Caco-2 (cell line): ENCODE results near the gene CREB5. TPM values are rescaled to one million over a fixed set of nuclear protein-coding genes. Genes with fewer than 3 reads are reported as not detected.

Source experiments
- BruUV-seq: library from RNA; stranded (reverse); fragments of 400-500 nt; replicated peaks from 2 replicates; lab custom pipeline; 2021; lab: Mats Ljungman, UMichigan
- CTCF ChIA-PET: fragments of 300-600 bp; sonication (Branson Sonifier 250); formaldehyde crosslinking; loops from one replicate; lab custom pipeline; 2022; ENCODE audit warnings: antibody characterized with exemption; lab: Charles Lee
- POLR2A ChIA-PET: fragments of 300-600 bp; sonication (Branson Sonifier 250); formaldehyde crosslinking; loops from one replicate; lab custom pipeline; 2022; ENCODE audit warnings: antibody characterized with exemption; lab: Charles Lee
- DNase-seq, 2 experiments: peaks; one replicate each; pipeline versions ENCODE4 v3.0.0 to v3.0.0-alpha.2; 2020 to 2022
- H3K27me3 ChIP-seq: replicated peaks from 2 replicates; pipeline ENCODE4 v1.6.0; 2011; ENCODE audit warnings: low read length; ENCODE audit not compliant: control insufficient read depth, insufficient read depth
- H3K36me3 ChIP-seq: 2 replicates; pipeline ENCODE4 v1.5.1; 2011; ENCODE audit warnings: low read length; ENCODE audit not compliant: control insufficient read depth, insufficient read depth
- H3K4me1 ChIP-seq: fragments of 250-450 bp; sonication (Bioruptor Pico); 2 replicates; pipeline ENCODE4 v1.5.1; 2020; ENCODE audit warnings: mild to moderate bottlenecking
- H3K4me3 ChIP-seq: 2 replicates; pipeline ENCODE4 v1.5.1; 2011; ENCODE audit warnings: low read depth, mild to moderate bottlenecking, control low read depth, low read length
- H3K9me3 ChIP-seq: fragments of 250-450 bp; sonication (Bioruptor Pico); 2 replicates; pipeline ENCODE4 v1.5.1; 2020; ENCODE audit warnings: mild to moderate bottlenecking, moderate library complexity
- H3K27ac Mint-ChIP-seq: one replicate; pipeline ENCODE4 v1.8.0; 2022; ENCODE audit warnings: mixed read lengths; ENCODE audit not compliant: unreplicated experiment
- H3K27me3 Mint-ChIP-seq: one replicate; pipeline ENCODE4 v1.8.0; 2022; ENCODE audit warnings: mixed read lengths; ENCODE audit not compliant: insufficient read depth, unreplicated experiment
- H3K36me3 Mint-ChIP-seq: one replicate; pipeline ENCODE4 v1.8.0; 2022; ENCODE audit warnings: mild to moderate bottlenecking, mixed read lengths; ENCODE audit not compliant: insufficient read depth, unreplicated experiment
- H3K4me1 Mint-ChIP-seq: one replicate; pipeline ENCODE4 v1.8.0; 2022; ENCODE audit warnings: low read depth, mixed read lengths; ENCODE audit not compliant: unreplicated experiment
- H3K4me3 Mint-ChIP-seq: one replicate; pipeline ENCODE4 v1.8.0; 2022; ENCODE audit warnings: mild to moderate bottlenecking, moderate library complexity, mixed read lengths; ENCODE audit not compliant: unreplicated experiment
- H3K9me3 Mint-ChIP-seq: one replicate; pipeline ENCODE4 v1.8.0; 2022; ENCODE audit warnings: mixed read lengths; ENCODE audit not compliant: unreplicated experiment
- intact Hi-C: fragments of 100-400 bp; cut with micrococcal nuclease; formaldehyde crosslinking; loops from one replicate; pipeline ENCODE4 v1.10.0; 2022; ENCODE audit not compliant: unreplicated experiment
- total RNA-seq: library from RNA; stranded (reverse); gene quantifications from 2 replicates; pipeline ENCODE4 v1.2.3, GENCODE V29; 2022
- TF ChIP-seq, protein P1 (sequence below), 2 experiments: fragments of 200-600 bp in 1 of 2; IDR thresholded peaks; 1 replicate in 1 of 2; 2 replicates in 1 of 2; pipeline versions ENCODE4 v1.5.1 to v1.8.0; 2011 to 2022; ENCODE audit warnings: antibody characterized with exemption in 1 of 2, control low read depth in 1 of 2, inconsistent platforms in 1 of 2, low read depth in 1 of 2, low read length in 1 of 2, mild to moderate bottlenecking in 1 of 2, moderate library complexity in 1 of 2; ENCODE audit not compliant: insufficient read depth in 1 of 2, severe bottlenecking in 1 of 2, unreplicated experiment in 1 of 2

CREB5 gene
- total RNA-seq, 1 experiment from 2014 or later = 9.1 TPM

DNA sequence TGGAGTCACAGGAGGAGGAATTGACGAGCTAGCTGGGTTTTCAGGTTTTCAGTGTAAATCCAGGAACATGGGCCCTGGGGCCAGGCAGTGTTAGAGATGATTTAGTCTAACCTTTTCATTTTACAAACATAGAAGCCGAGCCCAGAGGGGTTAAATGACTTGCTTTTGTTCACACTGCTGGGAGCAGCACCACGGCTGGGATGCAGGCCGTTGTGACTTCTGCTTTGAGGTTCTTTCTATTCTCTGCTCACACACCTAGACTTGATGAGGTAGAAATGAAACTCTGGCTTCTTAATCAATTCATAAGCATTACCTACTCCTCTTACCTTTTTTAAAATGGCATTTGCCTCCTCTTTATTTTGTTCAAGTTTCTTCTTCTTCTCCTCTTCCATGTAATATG lies 36.4 kb downstream of the CREB5 start:
- DNase-seq = no peak
- Mint-ChIP-seq H3K27me3 (no peaks in the 10 kb centered on the region), H3K4me3 (no peak overlapping the region), H3K4me1 (peaks cover 13% of the 10 kb centered on the region), H3K9me3 (no peaks in the 10 kb centered on the region), H3K36me3 (no peaks in the 10 kb centered on the region), H3K27ac (peak overlapping the region; percentile 22)
- Histone ChIP-seq H3K27me3 (no peaks in the 10 kb centered on the region), H3K4me1 (peaks cover 23% of the 10 kb centered on the region), H3K4me3 (no peak overlapping the region), H3K9me3 (no peaks in the 10 kb centered on the region), H3K36me3 (no peaks in the 10 kb centered on the region)
- TF ChIP-seq, protein P1, sequence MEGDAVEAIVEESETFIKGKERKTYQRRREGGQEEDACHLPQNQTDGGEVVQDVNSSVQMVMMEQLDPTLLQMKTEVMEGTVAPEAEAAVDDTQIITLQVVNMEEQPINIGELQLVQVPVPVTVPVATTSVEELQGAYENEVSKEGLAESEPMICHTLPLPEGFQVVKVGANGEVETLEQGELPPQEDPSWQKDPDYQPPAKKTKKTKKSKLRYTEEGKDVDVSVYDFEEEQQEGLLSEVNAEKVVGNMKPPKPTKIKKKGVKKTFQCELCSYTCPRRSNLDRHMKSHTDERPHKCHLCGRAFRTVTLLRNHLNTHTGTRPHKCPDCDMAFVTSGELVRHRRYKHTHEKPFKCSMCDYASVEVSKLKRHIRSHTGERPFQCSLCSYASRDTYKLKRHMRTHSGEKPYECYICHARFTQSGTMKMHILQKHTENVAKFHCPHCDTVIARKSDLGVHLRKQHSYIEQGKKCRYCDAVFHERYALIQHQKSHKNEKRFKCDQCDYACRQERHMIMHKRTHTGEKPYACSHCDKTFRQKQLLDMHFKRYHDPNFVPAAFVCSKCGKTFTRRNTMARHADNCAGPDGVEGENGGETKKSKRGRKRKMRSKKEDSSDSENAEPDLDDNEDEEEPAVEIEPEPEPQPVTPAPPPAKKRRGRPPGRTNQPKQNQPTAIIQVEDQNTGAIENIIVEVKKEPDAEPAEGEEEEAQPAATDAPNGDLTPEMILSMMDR (IDR thresholded peaks at IDR 0.05; ENCODE audit: insufficient read depth in 1 of 2, low read depth in 1 of 2, low read length in 1 of 2, severe bottlenecking in 1 of 2, unreplicated experiment in 1 of 2) = no peak
- POLR2A ChIA-PET = no interaction called here
- CTCF ChIA-PET = no interaction called here
- intact Hi-C loops = no loop called here
- no TSS peak for BruUV-seq

DNA sequence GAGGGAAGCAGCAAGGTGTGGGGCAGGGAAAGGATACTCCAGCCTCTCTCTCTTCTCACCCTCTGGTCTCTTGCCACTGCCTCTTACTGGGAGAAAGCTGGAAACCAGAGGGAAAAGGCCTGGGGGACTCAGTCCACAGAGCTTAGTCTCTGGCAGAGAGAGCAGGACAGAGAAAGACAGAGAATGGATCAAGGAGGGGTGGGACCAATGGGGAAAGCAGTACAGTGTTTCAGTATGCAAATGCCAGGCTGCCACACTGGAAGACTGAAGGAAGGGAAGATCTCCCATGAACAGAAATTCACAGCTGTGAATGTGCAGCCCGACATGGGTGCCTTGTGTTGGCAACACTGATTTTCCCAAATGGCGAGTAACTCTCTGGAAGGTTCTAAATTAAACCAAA lies 40.4 kb downstream of the CREB5 start:
- Histone ChIP-seq H3K4me1 (peaks cover 3% of the 10 kb centered on the region; the same call in 1 of the 2 replicates), H3K9me3 (no peaks in the 10 kb centered on the region), H3K4me3 (no peak overlapping the region), H3K36me3 (no peaks in the 10 kb centered on the region), H3K27me3 (no peaks in the 10 kb centered on the region)
- H3K36me3 Mint-ChIP-seq = peaks cover 5% of the 10 kb centered on the region
- no peak overlapping the region for H3K27ac Mint-ChIP-seq
- no peak overlapping the region for H3K4me3 Mint-ChIP-seq
- no peaks in the 10 kb centered on the region for H3K9me3 Mint-ChIP-seq
- peaks cover 11% of the 10 kb centered on the region for H3K4me1 Mint-ChIP-seq
- ChIA-PET POLR2A (no interaction called here), CTCF (no interaction called here)
- H3K27me3 Mint-ChIP-seq = no peaks in the 10 kb centered on the region
- TF ChIP-seq, protein P1 (IDR thresholded peaks at IDR 0.05; ENCODE audit: insufficient read depth in 1 of 2, low read depth in 1 of 2, low read length in 1 of 2, severe bottlenecking in 1 of 2, unreplicated experiment in 1 of 2) = no peak
- no TSS peak for BruUV-seq
- intact Hi-C loops = loop anchor here (10.0 kb wide), 1 partner anchor 172 kb away; no protein-coding TSS in a partner anchor
- DNase-seq = no peak

DNA sequence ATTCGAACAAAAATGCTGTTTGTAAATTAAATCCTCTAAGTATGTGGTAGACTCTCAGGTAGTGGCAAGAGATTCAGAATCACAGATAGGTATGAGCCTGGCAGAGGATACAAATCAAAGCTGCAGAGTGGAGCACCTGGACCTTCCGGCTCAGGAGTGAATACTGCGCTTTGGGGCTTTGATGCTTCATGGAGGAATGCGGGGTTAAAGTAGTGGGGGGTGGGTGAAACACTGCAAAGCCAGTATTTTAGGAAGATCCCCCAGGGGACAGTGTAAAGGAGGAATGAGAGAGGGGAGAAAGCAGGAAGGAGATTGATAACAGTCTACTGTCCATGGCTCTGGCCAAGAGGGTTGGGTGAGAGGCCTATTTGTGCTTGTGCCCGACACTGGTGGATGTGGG lies 43.2 kb downstream of the CREB5 start:
- H3K27me3 Mint-ChIP-seq = no peaks in the 10 kb centered on the region
- intact Hi-C loops = loop anchor here (10.0 kb wide), 1 partner anchor 169 kb away; no protein-coding TSS in a partner anchor
- H3K27me3 ChIP-seq = no peaks in the 10 kb centered on the region
- POLR2A ChIA-PET = no interaction called here
- H3K9me3 ChIP-seq = no peaks in the 10 kb centered on the region
- TF ChIP-seq, protein P1 (IDR thresholded peaks at IDR 0.05; ENCODE audit: insufficient read depth in 1 of 2, low read depth in 1 of 2, low read length in 1 of 2, severe bottlenecking in 1 of 2, unreplicated experiment in 1 of 2) = no peak
- no TSS peak for BruUV-seq
- H3K4me1 ChIP-seq = no peaks in the 10 kb centered on the region
- no peak for DNase-seq
- no peak overlapping the region for H3K4me3 ChIP-seq
- H3K4me3 Mint-ChIP-seq = no peak overlapping the region
- peaks cover 5% of the 10 kb centered on the region for H3K36me3 Mint-ChIP-seq
- no peaks in the 10 kb centered on the region for H3K9me3 Mint-ChIP-seq
- no peak overlapping the region for H3K27ac Mint-ChIP-seq
- CTCF ChIA-PET = no interaction called here
- H3K4me1 Mint-ChIP-seq = peaks cover 11% of the 10 kb centered on the region
- no peaks in the 10 kb centered on the region for H3K36me3 ChIP-seq
